Measurements from ENCODE around the gene ZFAND4.
A peak's percentile ranks its signal among the peaks of the same experiment; 100 is the strongest.
"Not testable (repeated sequence)": the region's sequence is repeated elsewhere in the genome, so short reads cannot be mapped to it uniquely, and the experiment has no call there.

Gene ZFAND4

GRCh38 chr10:45640941-45641340 lies 31.6 kb downstream of the ZFAND4 start:
- no peak for DNase-seq (ENCODE audit: low read depth)

- DNase-seq (ENCODE audit: low read depth) = no peak
Observed at GRCh38 chr10:45640049-45640448, 32.5 kb downstream of the ZFAND4 start.

GRCh38 chr10:45627412-45628048 lies 45.0 kb downstream of the ZFAND4 start:
- DNase-seq (ENCODE audit: low read depth) = no peak

- no peak for DNase-seq (ENCODE audit: low read depth)
Observed at GRCh38 chr10:45625879-45626278, 46.7 kb downstream of the ZFAND4 start.

- DNase-seq (ENCODE audit: low read depth) = no peak
Observed at GRCh38 chr10:45624724-45625123, 47.8 kb downstream of the ZFAND4 start.

- no peak for DNase-seq (ENCODE audit: low read depth)
Observed at GRCh38 chr10:45614869-45615268, 57.7 kb downstream of the ZFAND4 start.

- DNase-seq (ENCODE audit: low read depth) = no peak
Observed at GRCh38 chr10:45612741-45613140, 59.8 kb downstream of the ZFAND4 start.

GRCh38 chr10:45608052-45608451 lies 64.5 kb downstream of the ZFAND4 start:
- DNase-seq (ENCODE audit: low read depth) = no peak

GRCh38 chr10:45607276-45607675 lies 65.3 kb downstream of the ZFAND4 start:
- no peak for DNase-seq (ENCODE audit: low read depth)

- DNase-seq (ENCODE audit: low read depth) = no peak
Observed at GRCh38 chr10:45602836-45603235, 69.7 kb downstream of the ZFAND4 start.

- DNase-seq (ENCODE audit: low read depth) = no peak
Observed at GRCh38 chr10:45602082-45602730, 70.4 kb downstream of the ZFAND4 start.

GRCh38 chr10:45601254-45601930 lies 71.2 kb downstream of the ZFAND4 start:
- not testable (repeated sequence) for DNase-seq (ENCODE audit: low read depth)

GRCh38 chr10:45600337-45601253 lies 72.0 kb downstream of the ZFAND4 start:
- not testable (repeated sequence) for DNase-seq (ENCODE audit: low read depth)

- no peak for DNase-seq (ENCODE audit: low read depth)
Observed at GRCh38 chr10:45599646-45600045, 72.9 kb downstream of the ZFAND4 start.

- DNase-seq (ENCODE audit: low read depth) = no peak
Observed at GRCh38 chr10:45599021-45599603, 73.5 kb downstream of the ZFAND4 start.

GRCh38 chr10:45596526-45596925 lies 76.0 kb downstream of the ZFAND4 start:
- DNase-seq (ENCODE audit: low read depth) = no peak

- DNase-seq (ENCODE audit: low read depth) = peak; percentile 84
Observed at GRCh38 chr10:45594276-45595157, 78.1 kb downstream of the ZFAND4 start.

- no peak for DNase-seq (ENCODE audit: low read depth)
Observed at GRCh38 chr10:45593938-45594275, 78.7 kb downstream of the ZFAND4 start.

GRCh38 chr10:45592926-45593325 lies 79.6 kb downstream of the ZFAND4 start:
- DNase-seq (ENCODE audit: low read depth) = no peak

- DNase-seq (ENCODE audit: low read depth) = no peak
Observed at GRCh38 chr10:45592432-45592831, 80.1 kb downstream of the ZFAND4 start.

- no peak for DNase-seq (ENCODE audit: low read depth)
Observed at GRCh38 chr10:45591280-45591679, 81.3 kb downstream of the ZFAND4 start.

All from activated T-helper 9 cell treated with anti-CD3 and anti-CD28 coated beads, Interleukin-2, amount 50 U/mL, for 16 hours (primary cell).